GM18858 (cell line): Measurements from ENCODE around the gene PARD3B.

ENCODE experiments used
- ATAC-seq: cut with Tn5 transposase; IDR thresholded peaks from one replicate; pipeline ENCODE4 v1.9.1; 2021; ENCODE audit not compliant: unreplicated experiment

PARD3B gene

DNA sequence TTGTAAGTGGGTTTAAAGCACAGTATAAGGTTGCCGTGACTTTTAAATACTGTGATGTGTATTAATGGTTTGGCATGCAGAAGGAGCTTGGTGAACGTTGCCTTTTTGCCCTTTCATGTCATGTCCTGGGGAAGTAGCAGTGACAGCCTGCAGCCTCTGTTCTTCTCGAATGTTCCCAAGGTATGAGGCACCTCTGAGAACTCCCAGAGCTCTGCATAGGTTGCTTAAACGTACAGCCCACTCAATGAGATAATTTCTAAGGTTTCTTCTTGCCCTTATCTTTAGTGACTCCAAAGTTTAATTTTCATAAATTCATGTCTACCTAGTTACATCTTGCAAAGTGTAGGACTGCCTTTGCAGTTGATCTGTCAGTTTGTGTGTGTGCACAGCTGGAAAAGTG is 36.7 kb downstream of the PARD3B start:
- no peak for ATAC-seq

DNA sequence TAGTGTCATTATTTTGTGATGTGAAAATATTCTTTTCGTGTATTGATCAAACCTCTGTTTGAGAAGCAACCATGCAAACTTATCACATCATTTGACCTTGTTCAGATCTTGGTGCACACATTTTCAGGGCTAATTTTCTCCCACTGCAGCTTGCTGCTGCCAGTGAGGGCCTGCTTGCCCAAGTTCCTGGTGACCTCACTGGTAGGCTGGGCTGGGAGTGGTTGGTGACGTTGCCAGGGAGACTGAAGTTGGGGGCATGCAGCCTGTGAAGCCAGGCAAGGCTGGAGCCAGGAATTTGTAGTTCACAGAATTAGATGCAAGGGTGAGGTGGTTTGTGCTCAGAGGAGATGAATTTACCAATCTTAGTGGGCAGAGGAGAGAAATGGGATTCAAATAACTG is 38.5 kb downstream of the PARD3B start:
- ATAC-seq = no peak

GRCh38 chr2:204585930-204586329 is 40.7 kb downstream of the PARD3B start:
- no peak for ATAC-seq

GRCh38 chr2:204586444-204587180 is 41.3 kb downstream of the PARD3B start:
- ATAC-seq = no peak

DNA sequence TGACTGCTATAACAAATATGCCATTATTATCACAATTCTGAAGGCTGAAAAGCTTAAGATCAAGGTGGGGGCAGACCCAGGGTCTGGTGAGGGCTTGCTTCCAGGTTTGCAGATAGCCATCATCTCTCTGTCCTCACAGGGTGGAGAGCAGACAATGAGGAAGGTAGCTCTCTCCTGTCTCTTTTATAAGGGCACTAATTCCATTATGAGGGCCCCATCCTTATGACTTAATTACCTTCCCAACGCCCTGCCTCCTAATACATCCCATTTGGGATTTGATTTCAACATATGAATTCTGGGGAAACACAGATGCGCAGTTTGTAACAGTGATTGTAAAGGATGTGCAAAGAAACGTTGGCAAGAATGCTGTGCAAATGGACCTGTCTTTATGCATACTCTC is 44.8 kb downstream of the PARD3B start:
- no peak for ATAC-seq

DNA sequence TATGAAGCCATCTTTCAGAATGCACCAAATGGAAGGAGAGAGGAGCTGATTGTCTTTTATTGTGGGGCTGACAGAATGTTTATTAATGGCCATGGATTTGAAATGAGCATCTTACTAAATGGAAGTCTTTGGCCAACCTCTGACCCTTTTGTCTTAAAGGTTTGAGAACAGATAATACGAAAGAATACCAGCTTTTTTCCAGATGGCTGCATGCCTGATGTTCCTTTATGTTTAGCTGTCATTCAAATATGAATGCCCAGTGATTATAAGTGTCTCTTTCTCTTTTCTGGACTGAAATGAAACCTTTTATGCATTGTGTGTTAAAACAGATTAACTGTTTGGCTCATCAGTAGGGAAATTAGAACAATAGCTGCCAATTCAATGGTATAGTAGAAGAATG is 46.0 kb downstream of the PARD3B start:
- no peak for ATAC-seq

DNA sequence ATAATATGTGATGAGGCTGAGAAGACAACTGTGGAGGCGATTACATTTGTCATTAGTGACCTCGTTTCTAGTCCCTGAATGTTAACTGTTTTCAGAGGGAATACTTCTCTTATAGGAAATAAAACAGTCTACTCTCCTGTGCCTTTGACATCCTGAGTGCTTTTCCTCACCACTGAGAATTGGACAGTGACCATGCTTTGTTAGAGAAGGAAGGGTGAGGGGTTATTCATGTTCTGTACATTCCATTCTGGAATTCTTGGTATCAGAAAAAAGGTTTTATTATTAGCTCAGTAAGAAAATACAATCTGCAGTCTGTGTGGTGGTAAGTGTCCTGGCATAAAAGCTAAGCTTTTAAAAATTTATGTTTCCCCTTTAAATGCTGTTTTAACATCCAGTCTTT is 58.8 kb downstream of the PARD3B start:
- no peak for ATAC-seq

DNA sequence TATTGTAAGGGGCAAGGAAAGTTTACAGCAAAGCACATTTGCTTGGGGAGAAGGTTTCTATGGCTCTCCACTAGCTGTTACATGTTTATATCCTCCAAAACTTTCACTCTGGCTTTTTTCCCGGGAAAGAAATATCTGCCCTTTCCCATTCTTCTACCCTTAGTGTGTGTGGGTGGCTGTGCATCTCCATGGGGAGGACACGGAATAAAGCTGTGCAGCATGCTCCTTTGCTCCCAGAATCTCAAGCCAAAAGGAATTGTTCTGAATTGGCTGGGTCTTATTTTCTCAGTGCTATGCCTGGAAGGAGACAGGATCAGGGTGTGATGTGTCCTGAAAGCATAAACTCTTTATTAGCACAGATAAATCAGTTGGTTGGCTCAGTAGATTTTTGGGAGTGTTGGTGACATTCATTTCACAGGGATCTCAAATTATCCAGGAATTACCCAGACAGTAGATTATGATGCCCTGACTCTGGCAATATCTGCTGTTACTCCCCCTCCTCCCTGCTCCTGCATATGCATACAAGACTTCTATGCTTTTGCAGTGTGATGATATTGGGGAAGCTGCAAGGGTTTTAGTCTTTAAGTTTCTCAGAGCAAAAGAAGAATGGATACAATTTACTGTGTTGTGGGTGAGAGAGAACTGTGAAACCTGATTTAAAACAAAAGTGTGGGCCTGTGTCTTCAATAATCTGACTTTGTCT is 63.1 kb downstream of the PARD3B start:
- no peak for ATAC-seq

DNA sequence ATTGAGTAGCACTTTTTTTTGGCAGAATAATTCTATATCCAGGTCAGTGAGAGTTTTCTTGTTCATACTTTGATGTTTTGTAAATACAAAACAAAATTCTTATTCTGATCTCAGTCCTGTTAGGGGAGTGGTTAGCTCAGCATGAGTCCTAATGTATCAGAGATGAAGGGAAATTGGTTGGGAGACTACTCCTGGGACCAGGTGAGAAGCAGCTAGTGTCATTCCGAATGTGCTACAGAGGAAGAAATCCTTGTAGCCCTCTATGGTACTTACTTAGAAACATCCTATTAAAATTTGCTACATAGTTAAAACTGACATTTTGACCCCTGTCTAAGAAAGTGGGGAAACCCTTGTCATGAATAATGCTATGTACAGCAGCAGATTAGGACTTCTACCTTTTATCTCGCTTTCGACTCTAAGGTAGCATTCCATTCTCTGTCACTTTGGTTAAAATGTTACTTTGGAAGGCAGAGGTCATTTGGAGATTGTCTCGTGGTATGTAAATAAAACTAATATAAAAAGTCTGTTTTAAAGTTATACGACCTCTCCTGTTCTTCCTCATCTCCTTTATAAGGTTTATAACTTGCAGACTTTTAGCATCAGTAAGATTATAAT is 65.8 kb downstream of the PARD3B start:
- no peak for ATAC-seq

- no peak for ATAC-seq
Observed at GRCh38 chr2:204611764-204612163, 66.5 kb downstream of the PARD3B start.

DNA sequence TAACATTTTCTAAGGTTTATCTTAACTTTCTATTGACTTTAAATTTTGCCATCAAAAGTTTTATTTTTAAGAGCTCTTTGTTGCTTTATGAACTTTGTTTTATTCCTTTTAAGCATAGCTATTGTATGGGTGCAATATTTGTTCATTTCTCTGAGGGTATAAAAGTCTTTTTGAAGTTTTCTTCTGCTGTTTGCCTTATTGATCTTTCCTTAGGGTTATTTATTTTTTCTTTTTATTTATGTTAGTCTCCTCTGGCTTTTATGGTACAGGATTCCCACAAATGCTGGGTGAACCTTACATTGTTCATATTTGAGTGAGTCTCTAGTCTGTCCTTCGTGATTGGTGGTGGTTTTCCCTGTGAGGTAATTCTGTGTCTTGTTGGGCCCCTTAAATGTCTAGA is 68.4 kb downstream of the PARD3B start:
- ATAC-seq = no peak

DNA sequence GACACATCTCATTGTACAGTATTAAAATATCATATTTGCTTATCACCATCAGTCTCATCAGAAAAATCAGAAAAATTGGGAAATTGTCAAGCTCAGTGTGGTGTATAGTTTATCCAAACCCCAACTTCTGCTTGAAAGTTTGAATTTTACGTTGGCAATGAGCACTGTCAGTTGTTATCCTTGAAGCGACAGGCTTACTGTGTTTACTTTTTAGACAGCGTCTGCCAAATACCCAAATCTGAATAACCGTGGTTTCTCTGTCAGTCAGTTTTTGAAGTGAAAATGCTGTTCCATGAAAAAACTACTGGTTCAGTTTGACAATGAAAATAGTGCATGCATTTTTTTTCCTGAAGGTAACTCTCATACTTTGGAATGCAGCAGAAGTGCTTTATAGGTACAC is 70.2 kb downstream of the PARD3B start:
- ATAC-seq = no peak

- ATAC-seq = no peak
Observed at GRCh38 chr2:204625135-204625534, 79.9 kb downstream of the PARD3B start.

GRCh38 chr2:204628926-204629712 is 83.8 kb downstream of the PARD3B start:
- ATAC-seq = no peak

DNA sequence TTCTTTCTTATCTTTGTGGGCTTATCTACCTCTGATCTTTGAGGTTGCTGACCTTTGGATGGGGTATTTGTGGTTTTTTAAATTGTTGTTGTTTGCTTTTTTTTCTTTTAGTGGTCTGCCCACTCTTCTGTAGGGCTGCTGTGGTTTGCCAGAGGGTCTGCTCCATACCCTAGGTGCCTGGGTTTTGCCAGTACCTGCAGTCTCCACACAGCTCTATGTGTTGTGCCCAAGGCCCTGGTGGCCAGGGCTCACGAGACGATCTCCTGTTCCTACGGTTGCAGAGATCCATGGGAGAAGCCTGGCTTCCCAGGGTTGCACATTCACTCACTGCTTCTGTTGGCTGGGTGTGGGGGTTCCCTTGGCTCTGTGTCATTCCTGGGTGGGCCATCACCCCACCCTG is 87.1 kb downstream of the PARD3B start:
- ATAC-seq = no peak

DNA sequence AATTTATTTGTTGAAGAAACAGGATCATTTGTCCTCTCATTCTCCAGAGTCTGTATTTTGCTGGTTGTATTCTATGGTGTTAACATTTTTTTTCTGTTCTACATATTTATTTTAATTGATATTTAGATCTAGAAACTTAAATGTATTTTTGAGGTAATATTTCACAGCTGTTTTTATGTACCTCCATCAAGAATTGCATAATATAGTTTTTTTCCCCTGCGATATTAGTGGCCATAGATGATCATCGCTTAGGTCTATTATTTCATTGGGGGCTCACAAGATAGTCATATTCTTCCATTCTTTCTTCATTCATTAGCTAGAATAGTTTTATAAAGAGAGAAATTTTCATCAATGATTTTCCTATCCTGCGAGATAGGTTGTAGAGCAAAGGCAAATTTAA is 89.3 kb downstream of the PARD3B start:
- no peak for ATAC-seq

GRCh38 chr2:204635478-204635877 is 90.2 kb downstream of the PARD3B start:
- ATAC-seq = no peak

- no peak for ATAC-seq
Observed at GRCh38 chr2:204638471-204639194, 93.4 kb downstream of the PARD3B start.

GRCh38 chr2:204643326-204643725 is 98.1 kb downstream of the PARD3B start:
- ATAC-seq = no peak

DNA sequence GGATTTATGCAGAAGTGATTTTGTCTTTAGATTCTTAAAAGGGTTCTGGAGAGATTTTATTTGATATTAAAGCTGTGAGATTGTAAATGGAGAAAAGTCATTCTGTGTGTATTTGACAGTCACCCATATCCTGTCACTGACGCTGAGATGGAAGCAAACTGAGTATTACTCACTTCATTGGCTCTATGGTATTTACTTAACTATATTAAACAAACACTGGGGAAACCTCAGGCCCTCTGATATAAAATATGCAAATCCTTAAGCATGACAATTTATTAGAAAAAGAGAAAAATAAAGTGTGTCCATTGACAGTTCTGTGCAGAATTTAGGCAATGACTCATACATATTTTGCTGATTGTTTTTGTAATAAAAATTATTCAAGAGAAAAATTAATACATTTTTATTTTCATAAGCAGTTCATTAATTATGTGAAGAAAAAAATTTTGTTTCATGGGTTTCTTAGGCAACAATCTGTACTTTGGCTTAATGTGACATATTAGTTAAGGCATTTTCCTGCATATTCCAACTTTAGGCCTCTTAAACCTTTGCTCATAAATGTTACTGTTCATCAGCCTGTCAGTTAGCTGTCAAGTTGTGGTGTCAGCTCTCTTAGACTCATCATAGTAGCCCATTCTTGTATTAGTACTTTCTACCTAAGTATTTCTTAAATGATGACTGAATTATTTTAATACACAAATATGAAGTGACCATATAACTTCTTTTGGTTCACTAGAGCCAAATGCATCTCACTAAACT is 99.9 kb downstream of the PARD3B start:
- no peak for ATAC-seq
